ENCODE measurements around the gene NLGN1.

Gene NLGN1

GRCh38 chr3:173732237-173732636 is 334.7 kb downstream of the NLGN1 start:
- no peak for DNase-seq

GRCh38 chr3:173733029-173733652 is 335.6 kb downstream of the NLGN1 start:
- no peak for DNase-seq

- no peak for DNase-seq
Observed at GRCh38 chr3:173734473-173734872, 336.9 kb downstream of the NLGN1 start.

GRCh38 chr3:173734895-173735294 is 337.4 kb downstream of the NLGN1 start:
- DNase-seq = no peak

GRCh38 chr3:173735841-173736240 is 338.3 kb downstream of the NLGN1 start:
- DNase-seq = no peak

GRCh38 chr3:173737167-173737808 is 339.7 kb downstream of the NLGN1 start:
- no peak for DNase-seq

GRCh38 chr3:173739726-173740125 is 342.2 kb downstream of the NLGN1 start:
- no peak for DNase-seq

GRCh38 chr3:173742491-173742890 is 344.9 kb downstream of the NLGN1 start:
- DNase-seq = no peak

GRCh38 chr3:173743111-173743510 is 345.6 kb downstream of the NLGN1 start:
- no peak for DNase-seq

- no peak for DNase-seq
Observed at GRCh38 chr3:173743516-173743915, 346.0 kb downstream of the NLGN1 start.

- DNase-seq = no peak
Observed at GRCh38 chr3:173744479-173744878, 346.9 kb downstream of the NLGN1 start.

GRCh38 chr3:173744895-173745294 is 347.4 kb downstream of the NLGN1 start:
- DNase-seq = no peak

GRCh38 chr3:173745952-173746682 is 348.6 kb downstream of the NLGN1 start:
- no peak for DNase-seq

- no peak for DNase-seq
Observed at GRCh38 chr3:173747427-173747826, 349.9 kb downstream of the NLGN1 start.

GRCh38 chr3:173748105-173748504 is 350.6 kb downstream of the NLGN1 start:
- DNase-seq = no peak

- no peak for DNase-seq
Observed at GRCh38 chr3:173750095-173750494, 352.6 kb downstream of the NLGN1 start.

- DNase-seq = no peak
Observed at GRCh38 chr3:173750591-173750990, 353.0 kb downstream of the NLGN1 start.

GRCh38 chr3:173753593-173753992 is 356.0 kb downstream of the NLGN1 start:
- no peak for DNase-seq

GRCh38 chr3:173755161-173755560 is 357.6 kb downstream of the NLGN1 start:
- DNase-seq = no peak

GRCh38 chr3:173761161-173761560 is 363.6 kb downstream of the NLGN1 start:
- DNase-seq = no peak

GRCh38 chr3:173762501-173762900 is 365.0 kb downstream of the NLGN1 start:
- DNase-seq = no peak

- no peak for DNase-seq
Observed at GRCh38 chr3:173770011-173770410, 372.5 kb downstream of the NLGN1 start.

- DNase-seq = no peak
Observed at GRCh38 chr3:173770796-173771573, 373.4 kb downstream of the NLGN1 start.

Data from NCI-H2029 treated with DMSO at 0.1 percent for 48 hours (cell line).